Central memory CD8-positive, alpha-beta T cell (primary cell): ENCODE measurements around the gene NEUROG3.

Experiments
- ATAC-seq: fragments of 150-1000 bp; cut with Tn5 transposase; replicated peaks from 2 replicates; pipeline ENCODE4 v1.10.0; 2022; ENCODE audit warnings: mild to moderate bottlenecking, moderate FRiP score, moderate number of reproducible peaks; ENCODE audit not compliant: poor library complexity, severe bottlenecking; ENCODE audit errors: extremely low read depth
- DNase-seq, 2 donors: peaks; one replicate each; pipeline ENCODE4 v3.0.0; 2021; ENCODE audit warnings: low spot score in 2 of 2
- H3K27ac Mint-ChIP-seq: one replicate; pipeline ENCODE4 v1.8.0; 2022; ENCODE audit warnings: low read depth, mild to moderate bottlenecking, moderate library complexity, mixed read lengths
- H3K27me3 Mint-ChIP-seq: one replicate; pipeline ENCODE4 v1.8.0; 2022; ENCODE audit warnings: mixed read lengths
- H3K36me3 Mint-ChIP-seq: one replicate; pipeline ENCODE4 v1.8.0; 2022; ENCODE audit warnings: mild to moderate bottlenecking, moderate library complexity, mixed read lengths; ENCODE audit not compliant: insufficient read depth
- H3K4me1 Mint-ChIP-seq: one replicate; pipeline ENCODE4 v1.8.0; 2022; ENCODE audit warnings: mixed read lengths
- H3K4me3 Mint-ChIP-seq: one replicate; pipeline ENCODE4 v1.8.0; 2022; ENCODE audit warnings: mild to moderate bottlenecking, moderate library complexity, mixed read lengths
- H3K9me3 Mint-ChIP-seq: one replicate; pipeline ENCODE4 v1.8.0; 2022; ENCODE audit warnings: mixed read lengths

NEUROG3 gene

GRCh38 chr10:69573056-69573806 lies at the start of gene NEUROG3:
NEUROG3 (minus strand) TSS chr10:69573422; CDS start chr10:69573043, 379 bp downstream.
- no peaks in the 10 kb centered on the region for H3K9me3 Mint-ChIP-seq
- H3K27me3 Mint-ChIP-seq: peaks cover 99% of the 10 kb centered on the region
- DNase-seq (no peak), ATAC-seq (peak; percentile 32)
- H3K36me3 Mint-ChIP-seq: no peaks in the 10 kb centered on the region
- peak within 1 kb of the TSS; percentile 78 for H3K4me3 Mint-ChIP-seq
- peaks cover 27% of the 10 kb centered on the region for H3K4me1 Mint-ChIP-seq
- H3K27ac Mint-ChIP-seq: no peak within 1 kb of the TSS

GRCh38 chr10:69620625-69621024 lies 47.4 kb upstream of the NEUROG3 start:
- no peak overlapping the region for H3K4me3 Mint-ChIP-seq
- H3K27me3 Mint-ChIP-seq: peaks cover 17% of the 10 kb centered on the region
- no peak overlapping the region for H3K27ac Mint-ChIP-seq
- DNase-seq (no peak), ATAC-seq (no peak)
- peaks cover 6% of the 10 kb centered on the region for H3K9me3 Mint-ChIP-seq
- no peaks in the 10 kb centered on the region for H3K36me3 Mint-ChIP-seq
- peaks cover 24% of the 10 kb centered on the region for H3K4me1 Mint-ChIP-seq

- Mint-ChIP-seq H3K27me3 (peaks cover 17% of the 10 kb centered on the region), H3K4me1 (peaks cover 23% of the 10 kb centered on the region), H3K4me3 (no peak overlapping the region), H3K9me3 (peaks cover 6% of the 10 kb centered on the region), H3K36me3 (no peaks in the 10 kb centered on the region), H3K27ac (no peak overlapping the region)
- ATAC-seq (no peak), DNase-seq (no peak)
Measured at GRCh38 chr10:69619626-69620025, 46.4 kb upstream of the NEUROG3 start.

GRCh38 chr10:69618746-69619145 lies 45.5 kb upstream of the NEUROG3 start:
- Mint-ChIP-seq H3K27ac (no peak overlapping the region), H3K27me3 (peaks cover 17% of the 10 kb centered on the region), H3K4me1 (peaks cover 14% of the 10 kb centered on the region), H3K9me3 (peaks cover 3% of the 10 kb centered on the region), H3K4me3 (no peak overlapping the region), H3K36me3 (no peaks in the 10 kb centered on the region)
- no peak for DNase-seq
- ATAC-seq: no peak

GRCh38 chr10:69616358-69616757 lies 43.1 kb upstream of the NEUROG3 start:
- DNase-seq: no peak
- Mint-ChIP-seq H3K4me3 (no peak overlapping the region), H3K9me3 (no peaks in the 10 kb centered on the region), H3K27me3 (peaks cover 17% of the 10 kb centered on the region), H3K36me3 (no peaks in the 10 kb centered on the region), H3K27ac (no peak overlapping the region), H3K4me1 (peaks cover 7% of the 10 kb centered on the region)
- ATAC-seq: no peak

- no peaks in the 10 kb centered on the region for H3K9me3 Mint-ChIP-seq
- no peak for ATAC-seq
Measured at GRCh38 chr10:69614130-69614529, 40.9 kb upstream of the NEUROG3 start.

GRCh38 chr10:69612760-69613159 lies 39.5 kb upstream of the NEUROG3 start:
- DNase-seq (no peak), ATAC-seq (no peak)
- Mint-ChIP-seq H3K4me3 (no peak overlapping the region), H3K27ac (no peak overlapping the region), H3K9me3 (no peaks in the 10 kb centered on the region), H3K36me3 (no peaks in the 10 kb centered on the region), H3K4me1 (no peaks in the 10 kb centered on the region), H3K27me3 (peaks cover 14% of the 10 kb centered on the region)

More at GRCh38 chr10:69614130-69614529, 40.9 kb upstream of the NEUROG3 start:
- Mint-ChIP-seq H3K27ac (no peak overlapping the region), H3K4me1 (no peaks in the 10 kb centered on the region), H3K27me3 (peaks cover 17% of the 10 kb centered on the region), H3K36me3 (no peaks in the 10 kb centered on the region), H3K4me3 (no peak overlapping the region)
- no peak for DNase-seq

- no peaks in the 10 kb centered on the region for H3K9me3 Mint-ChIP-seq
Measured at GRCh38 chr10:69609077-69609476, 35.9 kb upstream of the NEUROG3 start.

GRCh38 chr10:69600761-69601330 lies 27.6 kb upstream of the NEUROG3 start:
- H3K27ac Mint-ChIP-seq: no peak overlapping the region
- DNase-seq (no peak), ATAC-seq (no peak)
- H3K9me3 Mint-ChIP-seq: no peaks in the 10 kb centered on the region
- H3K36me3 Mint-ChIP-seq: no peaks in the 10 kb centered on the region
- no peak overlapping the region for H3K4me3 Mint-ChIP-seq
- H3K4me1 Mint-ChIP-seq: no peaks in the 10 kb centered on the region
- H3K27me3 Mint-ChIP-seq: peaks cover 75% of the 10 kb centered on the region

More at GRCh38 chr10:69609077-69609476, 35.9 kb upstream of the NEUROG3 start:
- H3K27ac Mint-ChIP-seq: no peak overlapping the region
- no peaks in the 10 kb centered on the region for H3K36me3 Mint-ChIP-seq
- no peaks in the 10 kb centered on the region for H3K4me1 Mint-ChIP-seq
- ATAC-seq (no peak), DNase-seq (no peak)
- peaks cover 18% of the 10 kb centered on the region for H3K27me3 Mint-ChIP-seq
- no peak overlapping the region for H3K4me3 Mint-ChIP-seq

- Mint-ChIP-seq H3K36me3 (no peaks in the 10 kb centered on the region), H3K9me3 (no peaks in the 10 kb centered on the region), H3K27me3 (no peaks in the 10 kb centered on the region), H3K4me3 (no peak overlapping the region), H3K4me1 (peaks cover 16% of the 10 kb centered on the region), H3K27ac (no peak overlapping the region)
- ATAC-seq: no peak
- DNase-seq: no peak
Measured at GRCh38 chr10:69588358-69588757, 15.1 kb upstream of the NEUROG3 start.

- Mint-ChIP-seq H3K4me1 (peaks cover 16% of the 10 kb centered on the region), H3K4me3 (no peak overlapping the region), H3K27ac (no peak overlapping the region), H3K9me3 (no peaks in the 10 kb centered on the region), H3K36me3 (no peaks in the 10 kb centered on the region), H3K27me3 (peaks cover 20% of the 10 kb centered on the region)
- DNase-seq (no peak), ATAC-seq (no peak)
Measured at GRCh38 chr10:69584624-69585023, 11.4 kb upstream of the NEUROG3 start.

GRCh38 chr10:69583106-69583505 lies 9.9 kb upstream of the NEUROG3 start:
- Mint-ChIP-seq H3K27me3 (peaks cover 35% of the 10 kb centered on the region), H3K4me1 (peaks cover 4% of the 10 kb centered on the region), H3K9me3 (no peaks in the 10 kb centered on the region), H3K4me3 (no peak overlapping the region), H3K27ac (no peak overlapping the region), H3K36me3 (no peaks in the 10 kb centered on the region)
- no peak for DNase-seq
- no peak for ATAC-seq

- peaks cover 62% of the 10 kb centered on the region for H3K27me3 Mint-ChIP-seq
Measured at GRCh38 chr10:69580435-69580834, 7.2 kb upstream of the NEUROG3 start.

More at GRCh38 chr10:69580435-69580834, 7.2 kb upstream of the NEUROG3 start:
- Mint-ChIP-seq H3K4me1 (no peaks in the 10 kb centered on the region), H3K9me3 (no peaks in the 10 kb centered on the region), H3K4me3 (no peak overlapping the region), H3K36me3 (no peaks in the 10 kb centered on the region), H3K27ac (no peak overlapping the region)
- ATAC-seq (no peak), DNase-seq (no peak)
